ENCODE measurements around the gene SS18. TPM values are rescaled to one million over a fixed set of nuclear protein-coding genes. Genes with fewer than 3 reads are reported as not detected.
"Not testable (repeated sequence)": the region's sequence is repeated elsewhere in the genome, so short reads cannot be mapped to it uniquely, and the experiment has no call there.

Gene SS18
- total RNA-seq, 1 experiment from 2014 or later, result 60.0 TPM

DNA sequence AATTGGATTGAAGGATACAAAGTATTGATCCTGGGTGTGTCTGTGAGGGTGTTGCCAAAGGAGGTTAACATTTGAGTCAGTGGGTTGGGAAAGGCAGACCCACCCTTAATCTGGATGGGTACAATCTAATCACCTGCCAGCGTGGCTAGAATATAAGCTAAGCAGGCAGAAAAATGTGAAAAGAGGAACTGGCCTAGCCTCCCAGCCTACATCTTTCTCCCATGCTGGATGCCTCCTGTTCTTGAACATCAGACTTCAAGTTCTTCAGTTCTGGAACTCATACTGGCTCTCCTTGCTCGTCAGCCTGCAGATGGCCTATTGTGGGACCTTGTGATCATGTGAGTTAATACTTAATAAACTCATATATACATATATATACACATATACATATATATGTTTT is 37.8 kb upstream of the SS18 start:
- ATAC-seq; H3K36me3 ChIP-seq (ENCODE audit: control insufficient read depth in 1 of 2, insufficient read depth in 2 of 2, low read length in 2 of 2); H4K20me1 ChIP-seq (ENCODE audit: insufficient read depth); DNase-seq (ENCODE audit: low read depth, low spot score); H3K9me3 ChIP-seq (ENCODE audit: control insufficient read depth in 1 of 2, insufficient read depth in 1 of 2, low read depth in 1 of 2, low read length in 2 of 2); H3K4me3 ChIP-seq (replicated peaks in 1 of 2; ENCODE audit: low read depth in 1 of 2, low read length in 2 of 2); H3K27ac ChIP-seq (ENCODE audit: low read depth, low read length); H3K4me1 ChIP-seq (ENCODE audit: control insufficient read depth in 1 of 2, insufficient read depth in 2 of 2, low read length in 2 of 2); H2AFZ ChIP-seq (ENCODE audit: low read depth, low read length, poor library complexity, severe bottlenecking); H3K79me2 ChIP-seq (ENCODE audit: insufficient read depth, low read length); H3K27me3 ChIP-seq (ENCODE audit: insufficient read depth, low read length); CTCF ChIA-PET; H3K9ac ChIP-seq (ENCODE audit: low read length); POLR2A ChIA-PET; intact Hi-C loops (cut with micrococcal nuclease); BruUV-seq (replicated peaks); RAD21 ChIA-PET (ENCODE audit: low non-redundant PET in 1 of 2, low total read pairs in 2 of 2, uncharacterized antibody in 2 of 2, unreplicated experiment in 2 of 2); H3K9me2 ChIP-seq (ENCODE audit: insufficient read depth); H3K4me2 ChIP-seq (ENCODE audit: low read length): not testable (repeated sequence)

DNA sequence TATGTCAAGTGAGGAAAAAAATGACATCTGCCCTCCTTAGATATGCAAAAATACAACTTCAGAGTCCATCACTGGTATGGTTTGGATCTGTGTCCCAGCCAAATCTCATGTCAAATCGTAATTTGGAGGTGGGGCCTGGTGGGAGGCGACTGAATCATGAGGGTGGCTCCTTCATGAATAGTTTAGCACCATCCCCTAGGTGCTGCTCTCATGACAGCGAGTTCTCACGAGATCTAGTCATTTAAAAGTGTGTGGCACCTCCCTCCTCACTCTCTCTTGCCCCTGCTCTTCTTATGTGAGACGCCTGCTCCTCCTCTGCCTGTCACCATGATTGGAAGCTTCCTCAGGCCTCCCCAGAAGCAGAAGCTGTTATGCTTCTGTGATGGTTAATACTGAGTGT is 37.4 kb upstream of the SS18 start:
- RAD21 ChIA-PET (ENCODE audit: low non-redundant PET in 1 of 2, low total read pairs in 2 of 2, uncharacterized antibody in 2 of 2, unreplicated experiment in 2 of 2), result no interaction called here
- Histone ChIP-seq H3K79me2 (ENCODE audit: insufficient read depth, low read length) (no peaks in the 10 kb centered on the region), H3K9ac (ENCODE audit: low read length) (no peak overlapping the region), H4K20me1 (ENCODE audit: insufficient read depth) (no peaks in the 10 kb centered on the region), H3K4me3 (replicated peaks in 1 of 2; ENCODE audit: low read depth in 1 of 2, low read length in 2 of 2) (no peak overlapping the region), H3K27ac (ENCODE audit: low read depth, low read length) (no peak overlapping the region), H3K4me1 (ENCODE audit: control insufficient read depth in 1 of 2, insufficient read depth in 2 of 2, low read length in 2 of 2) (no peaks in the 10 kb centered on the region), H3K27me3 (ENCODE audit: insufficient read depth, low read length) (no peaks in the 10 kb centered on the region), H3K9me2 (ENCODE audit: insufficient read depth) (no peaks in the 10 kb centered on the region), H3K9me3 (ENCODE audit: control insufficient read depth in 1 of 2, insufficient read depth in 1 of 2, low read depth in 1 of 2, low read length in 2 of 2) (no peaks in the 10 kb centered on the region), H3K4me2 (ENCODE audit: low read length) (no peak overlapping the region), H2AFZ (ENCODE audit: low read depth, low read length, poor library complexity, severe bottlenecking) (no peak overlapping the region), H3K36me3 (ENCODE audit: control insufficient read depth in 1 of 2, insufficient read depth in 2 of 2, low read length in 2 of 2) (no peaks in the 10 kb centered on the region)
- POLR2A ChIA-PET, result no interaction called here
- no TSS peak for BruUV-seq (replicated peaks)
- no peak for DNase-seq (ENCODE audit: low read depth, low spot score)
- ATAC-seq, result peak; percentile 36; the same call in 1 of the 2 replicates
- intact Hi-C loops (cut with micrococcal nuclease), result no loop called here
- CTCF ChIA-PET, result no interaction called here
- TF ChIP-seq TCF7L2 (IDR thresholded peaks at IDR 0.05; ENCODE audit: borderline replicate concordance, extremely low read depth, insufficient read depth, insufficient read length), result no peak
- TF ChIP-seq, protein P1, sequence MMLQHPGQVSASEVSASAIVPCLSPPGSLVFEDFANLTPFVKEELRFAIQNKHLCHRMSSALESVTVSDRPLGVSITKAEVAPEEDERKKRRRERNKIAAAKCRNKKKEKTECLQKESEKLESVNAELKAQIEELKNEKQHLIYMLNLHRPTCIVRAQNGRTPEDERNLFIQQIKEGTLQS (IDR thresholded peaks at IDR 0.05), result no peak
- TF ChIP-seq, protein P2, sequence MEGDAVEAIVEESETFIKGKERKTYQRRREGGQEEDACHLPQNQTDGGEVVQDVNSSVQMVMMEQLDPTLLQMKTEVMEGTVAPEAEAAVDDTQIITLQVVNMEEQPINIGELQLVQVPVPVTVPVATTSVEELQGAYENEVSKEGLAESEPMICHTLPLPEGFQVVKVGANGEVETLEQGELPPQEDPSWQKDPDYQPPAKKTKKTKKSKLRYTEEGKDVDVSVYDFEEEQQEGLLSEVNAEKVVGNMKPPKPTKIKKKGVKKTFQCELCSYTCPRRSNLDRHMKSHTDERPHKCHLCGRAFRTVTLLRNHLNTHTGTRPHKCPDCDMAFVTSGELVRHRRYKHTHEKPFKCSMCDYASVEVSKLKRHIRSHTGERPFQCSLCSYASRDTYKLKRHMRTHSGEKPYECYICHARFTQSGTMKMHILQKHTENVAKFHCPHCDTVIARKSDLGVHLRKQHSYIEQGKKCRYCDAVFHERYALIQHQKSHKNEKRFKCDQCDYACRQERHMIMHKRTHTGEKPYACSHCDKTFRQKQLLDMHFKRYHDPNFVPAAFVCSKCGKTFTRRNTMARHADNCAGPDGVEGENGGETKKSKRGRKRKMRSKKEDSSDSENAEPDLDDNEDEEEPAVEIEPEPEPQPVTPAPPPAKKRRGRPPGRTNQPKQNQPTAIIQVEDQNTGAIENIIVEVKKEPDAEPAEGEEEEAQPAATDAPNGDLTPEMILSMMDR (IDR thresholded peaks at IDR 0.05 in 2 of 3, conservative IDR thresholded peaks at IDR 0.05 in 1 of 3; ENCODE audit: borderline replicate concordance in 1 of 3, insufficient read depth in 1 of 3, low read depth in 2 of 3, low read length in 2 of 3), result no peak
- no peak for TF ChIP-seq EZH2phosphoT487 (IDR thresholded peaks at IDR 0.05; ENCODE audit: borderline replicate concordance)
- no peak for TF ChIP-seq SRF (IDR thresholded peaks at IDR 0.05; ENCODE audit: low read depth)
- no peak for TF ChIP-seq YY1 (IDR thresholded peaks at IDR 0.05; ENCODE audit: extremely low read depth, insufficient replicate concordance, low read depth, low read length)
- TF ChIP-seq, protein P3, sequence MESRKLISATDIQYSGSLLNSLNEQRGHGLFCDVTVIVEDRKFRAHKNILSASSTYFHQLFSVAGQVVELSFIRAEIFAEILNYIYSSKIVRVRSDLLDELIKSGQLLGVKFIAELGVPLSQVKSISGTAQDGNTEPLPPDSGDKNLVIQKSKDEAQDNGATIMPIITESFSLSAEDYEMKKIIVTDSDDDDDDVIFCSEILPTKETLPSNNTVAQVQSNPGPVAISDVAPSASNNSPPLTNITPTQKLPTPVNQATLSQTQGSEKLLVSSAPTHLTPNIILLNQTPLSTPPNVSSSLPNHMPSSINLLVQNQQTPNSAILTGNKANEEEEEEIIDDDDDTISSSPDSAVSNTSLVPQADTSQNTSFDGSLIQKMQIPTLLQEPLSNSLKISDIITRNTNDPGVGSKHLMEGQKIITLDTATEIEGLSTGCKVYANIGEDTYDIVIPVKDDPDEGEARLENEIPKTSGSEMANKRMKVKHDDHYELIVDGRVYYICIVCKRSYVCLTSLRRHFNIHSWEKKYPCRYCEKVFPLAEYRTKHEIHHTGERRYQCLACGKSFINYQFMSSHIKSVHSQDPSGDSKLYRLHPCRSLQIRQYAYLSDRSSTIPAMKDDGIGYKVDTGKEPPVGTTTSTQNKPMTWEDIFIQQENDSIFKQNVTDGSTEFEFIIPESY (IDR thresholded peaks at IDR 0.05; ENCODE audit: extremely low read depth, insufficient replicate concordance, low read length), result no peak
- no peak for TF ChIP-seq EGR1 (IDR thresholded peaks at IDR 0.05; ENCODE audit: low read depth)
- TF ChIP-seq, protein P4, sequence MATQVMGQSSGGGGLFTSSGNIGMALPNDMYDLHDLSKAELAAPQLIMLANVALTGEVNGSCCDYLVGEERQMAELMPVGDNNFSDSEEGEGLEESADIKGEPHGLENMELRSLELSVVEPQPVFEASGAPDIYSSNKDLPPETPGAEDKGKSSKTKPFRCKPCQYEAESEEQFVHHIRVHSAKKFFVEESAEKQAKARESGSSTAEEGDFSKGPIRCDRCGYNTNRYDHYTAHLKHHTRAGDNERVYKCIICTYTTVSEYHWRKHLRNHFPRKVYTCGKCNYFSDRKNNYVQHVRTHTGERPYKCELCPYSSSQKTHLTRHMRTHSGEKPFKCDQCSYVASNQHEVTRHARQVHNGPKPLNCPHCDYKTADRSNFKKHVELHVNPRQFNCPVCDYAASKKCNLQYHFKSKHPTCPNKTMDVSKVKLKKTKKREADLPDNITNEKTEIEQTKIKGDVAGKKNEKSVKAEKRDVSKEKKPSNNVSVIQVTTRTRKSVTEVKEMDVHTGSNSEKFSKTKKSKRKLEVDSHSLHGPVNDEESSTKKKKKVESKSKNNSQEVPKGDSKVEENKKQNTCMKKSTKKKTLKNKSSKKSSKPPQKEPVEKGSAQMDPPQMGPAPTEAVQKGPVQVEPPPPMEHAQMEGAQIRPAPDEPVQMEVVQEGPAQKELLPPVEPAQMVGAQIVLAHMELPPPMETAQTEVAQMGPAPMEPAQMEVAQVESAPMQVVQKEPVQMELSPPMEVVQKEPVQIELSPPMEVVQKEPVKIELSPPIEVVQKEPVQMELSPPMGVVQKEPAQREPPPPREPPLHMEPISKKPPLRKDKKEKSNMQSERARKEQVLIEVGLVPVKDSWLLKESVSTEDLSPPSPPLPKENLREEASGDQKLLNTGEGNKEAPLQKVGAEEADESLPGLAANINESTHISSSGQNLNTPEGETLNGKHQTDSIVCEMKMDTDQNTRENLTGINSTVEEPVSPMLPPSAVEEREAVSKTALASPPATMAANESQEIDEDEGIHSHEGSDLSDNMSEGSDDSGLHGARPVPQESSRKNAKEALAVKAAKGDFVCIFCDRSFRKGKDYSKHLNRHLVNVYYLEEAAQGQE (IDR thresholded peaks at IDR 0.05; ENCODE audit: low read depth), result no peak
- no peak for TF ChIP-seq ZFX (IDR thresholded peaks at IDR 0.05)
- TF ChIP-seq POLR2AphosphoS5 (IDR thresholded peaks at IDR 0.05; ENCODE audit: low read depth, low read length), result no peak
- TF ChIP-seq CBX3 (IDR thresholded peaks at IDR 0.05; ENCODE audit: low read depth), result no peak

Measured in HCT116 (cell line).